Putamen (tissue), 1 donor: ENCODE data around the gene SIGLEC14.
A peak's percentile ranks its signal among the peaks of the same experiment; 100 is the strongest.
"Not testable (repeated sequence)": the region's sequence is repeated elsewhere in the genome, so short reads cannot be mapped to it uniquely, and the experiment has no call there.

ENCODE experiments used
- DNase-seq: peaks from one replicate; pipeline ENCODE4 v3.0.0-alpha.2; 2016; ENCODE audit warnings: low spot score

SIGLEC14 gene

GRCh38 chr19:51675911-51676565, 29.4 kb upstream of the SIGLEC14 start:
- DNase-seq, result not testable (repeated sequence)

GRCh38 chr19:51668216-51668615, 21.6 kb upstream of the SIGLEC14 start:
- DNase-seq, result no peak

GRCh38 chr19:51664997-51665396, 18.4 kb upstream of the SIGLEC14 start:
- DNase-seq, result no peak

- peak; percentile 30 for DNase-seq
Observed at GRCh38 chr19:51664131-51664530, 17.5 kb upstream of the SIGLEC14 start.

DNA sequence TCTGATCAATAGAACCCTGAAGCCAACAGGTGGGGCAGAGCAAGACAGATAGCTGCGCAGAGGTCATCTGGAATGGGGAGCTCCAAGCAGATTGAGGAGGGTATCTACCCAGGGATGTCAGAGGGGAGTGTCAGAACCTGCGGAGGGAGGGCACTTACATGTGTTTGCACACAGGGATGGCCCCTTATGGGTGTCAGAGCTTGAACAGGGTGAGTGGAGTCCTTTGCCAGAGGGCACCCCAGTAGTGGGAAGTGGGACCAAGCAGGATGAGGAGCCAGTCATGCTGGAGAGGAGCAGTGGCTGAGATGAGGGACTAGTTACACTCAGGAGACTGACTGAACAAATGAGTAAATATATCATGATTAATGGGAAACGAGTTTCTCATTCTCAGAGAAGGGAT, 17.0 kb upstream of the SIGLEC14 start:
- no peak for DNase-seq

DNA sequence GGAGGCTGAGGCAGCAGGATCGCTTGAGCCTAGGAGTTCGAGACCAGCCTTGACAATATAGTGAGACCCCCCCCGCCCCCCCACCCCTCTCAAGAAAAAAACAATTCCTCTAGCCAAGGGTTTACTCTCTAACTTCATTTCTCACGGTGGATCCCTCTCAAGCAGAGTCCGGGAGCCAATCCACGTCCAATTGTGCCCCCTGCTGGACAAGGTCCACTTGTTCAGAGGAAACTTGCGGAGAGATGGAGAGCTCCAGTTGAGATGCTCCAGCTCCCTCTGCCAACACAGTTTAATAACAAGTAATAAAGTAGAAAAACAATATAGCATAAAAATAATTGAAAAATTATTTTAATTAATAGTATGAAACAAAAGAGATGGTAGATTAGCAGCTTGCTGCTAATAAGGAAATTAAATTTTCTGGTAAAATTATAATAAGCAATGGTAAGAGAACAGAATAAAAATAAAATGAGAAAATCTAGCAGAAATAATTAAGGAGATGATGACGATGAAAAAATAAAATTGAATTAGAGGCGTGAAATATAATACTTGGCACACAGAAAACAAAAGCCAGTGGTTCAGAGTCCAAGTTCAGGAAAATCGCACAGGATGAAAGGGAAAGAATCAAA, 14.5 kb upstream of the SIGLEC14 start:
- peak; percentile 71 for DNase-seq

- DNase-seq, result no peak
Observed at GRCh38 chr19:51654783-51655182, 8.2 kb upstream of the SIGLEC14 start.

DNA sequence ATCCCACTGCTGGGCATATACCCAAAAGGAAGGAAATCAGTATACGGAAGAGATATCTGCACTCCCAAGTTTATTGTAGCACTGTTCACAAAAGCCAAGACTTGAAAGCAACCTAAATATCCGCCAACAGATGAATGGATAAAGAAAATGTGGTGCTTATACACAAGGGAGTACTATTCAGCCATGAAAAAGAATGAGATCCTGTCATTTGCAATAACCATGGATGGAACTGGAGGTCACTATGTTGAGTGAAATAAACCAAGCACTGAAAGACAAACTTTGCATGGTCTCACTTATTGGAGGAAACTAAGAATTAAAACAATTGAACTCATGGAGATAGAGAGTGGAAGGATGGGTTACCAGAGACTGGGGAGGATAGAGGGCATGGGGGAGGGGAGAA, 6.5 kb upstream of the SIGLEC14 start:
- no peak for DNase-seq

DNA sequence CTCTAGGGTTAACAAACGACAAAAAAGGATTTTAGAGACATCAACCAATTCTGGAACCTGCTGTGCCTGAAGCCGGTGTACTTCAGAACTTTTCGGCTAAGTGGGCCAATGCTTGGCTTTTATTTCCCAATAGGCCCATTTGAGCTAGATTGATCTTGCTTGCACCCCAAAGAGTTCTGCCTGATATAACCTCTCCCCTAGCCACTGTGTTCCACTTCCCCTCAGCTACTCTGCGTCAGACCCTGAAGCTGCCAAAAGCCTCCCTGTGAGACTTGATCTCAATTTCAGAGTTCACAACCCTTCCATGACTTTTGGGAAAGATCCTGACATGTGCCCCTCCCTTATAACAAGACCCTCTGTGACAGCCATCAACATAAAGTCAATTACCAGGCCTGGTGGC, 5.6 kb upstream of the SIGLEC14 start:
- no peak for DNase-seq

- no peak for DNase-seq
Observed at GRCh38 chr19:51651216-51651846, 4.7 kb upstream of the SIGLEC14 start.

- no peak for DNase-seq
Observed at GRCh38 chr19:51647318-51647717, 693 bp upstream of the SIGLEC14 start.

GRCh38 chr19:51644636-51645271, 1.9 kb downstream of the SIGLEC14 start:
- no peak for DNase-seq

GRCh38 chr19:51641648-51642047, 5.0 kb downstream of the SIGLEC14 start:
- no peak for DNase-seq

GRCh38 chr19:51640386-51640785, 6.2 kb downstream of the SIGLEC14 start:
- DNase-seq, result no peak

DNA sequence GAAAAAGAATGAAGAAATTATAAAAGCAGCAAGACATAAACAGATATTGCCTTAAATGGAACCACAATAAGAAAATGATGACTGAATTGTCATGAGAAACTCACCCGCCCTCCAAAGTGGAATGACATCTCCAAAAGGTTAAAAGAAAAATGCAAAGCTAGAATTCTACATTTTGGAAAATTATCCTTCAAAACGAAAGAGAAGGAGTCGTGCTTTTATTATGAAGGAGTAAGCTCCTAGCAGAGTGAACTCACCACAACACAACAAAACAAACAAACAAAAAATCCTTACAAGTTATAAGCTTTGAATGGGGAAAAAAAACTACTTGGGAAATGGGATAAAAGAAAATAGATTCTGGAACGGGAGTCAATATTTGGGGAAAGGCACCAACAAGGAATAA, 6.7 kb downstream of the SIGLEC14 start:
- no peak for DNase-seq

GRCh38 chr19:51637362-51637978, 9.2 kb downstream of the SIGLEC14 start:
- no peak for DNase-seq

- no peak for DNase-seq
Observed at GRCh38 chr19:51632126-51632525, 14.5 kb downstream of the SIGLEC14 start.

DNA sequence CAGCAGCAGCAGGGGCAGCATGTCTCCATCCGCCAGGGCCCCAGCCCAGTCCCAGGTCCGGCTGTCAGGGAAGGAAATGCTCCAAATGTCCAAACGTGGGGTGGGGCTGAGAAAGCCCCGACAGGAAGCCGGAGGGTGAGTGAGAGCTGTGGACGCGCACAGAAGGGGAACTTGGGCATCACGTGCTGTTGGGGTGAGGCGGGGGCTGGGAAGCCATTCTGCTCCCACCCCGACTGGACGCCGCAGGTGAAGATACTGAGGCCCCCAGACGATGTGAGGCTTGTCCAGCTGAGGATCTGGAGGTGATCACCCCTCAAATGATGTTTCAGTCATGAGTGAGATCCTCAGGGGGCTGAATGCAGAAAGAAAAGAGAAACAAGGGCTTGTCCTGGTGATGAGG, 16.3 kb downstream of the SIGLEC14 start, which contains the start of gene SIGLEC5:
SIGLEC5 (minus strand) TSS at position 87 of the 400 bp plus-strand sequence; CDS start at position 21, 66 bp downstream.
- not testable (repeated sequence) for DNase-seq

DNA sequence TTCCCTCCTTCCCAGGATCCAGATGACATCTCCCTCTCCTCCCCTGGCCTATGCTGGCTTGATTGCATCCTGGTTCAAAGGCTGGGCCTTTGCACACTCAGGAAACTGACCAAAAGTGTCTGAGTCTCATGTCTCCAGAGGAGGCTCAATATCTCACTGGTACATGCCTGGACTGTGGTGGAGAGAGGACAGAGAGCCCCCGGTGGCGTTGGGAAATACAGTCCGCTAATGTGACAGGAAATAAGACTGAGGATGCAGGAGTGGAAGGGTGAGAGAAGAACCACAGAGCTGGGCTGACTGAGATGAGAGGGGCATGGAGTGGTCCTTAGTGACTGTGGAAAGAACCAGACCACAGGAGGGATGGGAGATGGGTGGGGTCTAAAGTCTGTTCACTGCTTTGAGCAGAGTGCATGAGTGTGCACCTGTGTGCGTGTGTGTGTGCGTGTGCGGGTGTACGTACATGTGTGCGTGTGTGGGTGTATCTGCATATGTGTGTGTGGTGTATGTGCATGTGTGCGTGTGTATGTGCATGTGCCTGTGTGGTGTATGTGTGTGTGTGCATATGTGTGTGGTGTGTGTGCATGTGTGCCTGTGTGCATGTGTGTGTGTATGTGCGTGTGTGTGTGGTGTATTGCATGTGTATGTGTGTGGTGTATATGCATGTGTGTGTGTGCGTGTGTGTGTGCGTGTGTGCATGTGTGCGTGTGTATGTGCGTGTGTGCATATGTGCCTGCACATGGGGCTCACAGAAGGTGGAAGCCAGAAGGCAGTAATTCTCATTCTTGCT, 18.3 kb downstream of the SIGLEC14 start:
- DNase-seq, result no peak

DNA sequence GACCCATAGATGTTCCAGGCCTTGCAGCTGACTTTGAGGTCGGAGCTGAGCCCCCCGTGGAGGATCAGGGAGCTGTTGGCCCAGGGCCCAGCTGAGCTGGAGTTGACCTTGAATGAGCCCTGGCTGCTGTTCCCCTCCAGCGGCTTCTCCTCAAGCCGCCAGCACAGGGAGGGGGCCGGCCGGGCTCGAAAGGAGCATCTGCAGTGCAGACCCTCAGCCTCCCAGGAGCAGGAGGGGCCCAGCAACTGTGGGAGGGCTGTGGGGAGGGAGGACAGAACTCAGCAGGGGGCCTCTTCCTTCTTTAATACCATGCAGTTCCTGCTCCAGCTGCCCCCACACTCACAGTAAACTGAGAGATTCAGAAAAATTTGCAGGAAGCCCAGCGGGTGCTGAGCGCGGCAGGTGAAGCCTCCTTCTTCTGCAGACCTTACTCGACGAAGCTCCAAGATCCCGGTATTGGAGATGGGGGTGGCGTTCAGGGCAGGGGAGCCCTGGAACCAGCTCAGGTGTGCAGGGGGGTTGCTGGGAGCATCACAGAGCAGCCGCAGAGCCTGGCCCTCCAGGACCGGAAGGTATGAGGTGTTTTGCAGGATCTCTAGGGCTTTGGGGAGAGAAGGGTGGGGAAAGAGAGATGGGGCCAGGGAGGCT, 19.0 kb downstream of the SIGLEC14 start:
- no peak for DNase-seq

- DNase-seq, result no peak
Observed at GRCh38 chr19:51626675-51627074, 19.9 kb downstream of the SIGLEC14 start.
